AG09319 (cell line): ENCODE measurements around the gene SPRED2.

Source experiments
- DNase-seq: peaks from one replicate; pipeline ENCODE4 v3.0.0-alpha.2; 2010; ENCODE audit warnings: low read depth; ENCODE audit errors: extremely low read depth
- CTCF ChIP-seq: IDR thresholded peaks from 2 replicates; pipeline ENCODE4 v1.5.1; 2011; ENCODE audit warnings: low read depth, mild to moderate bottlenecking, inconsistent platforms, low read length, moderate library complexity

The SPRED2 gene

GRCh38 chr2:65379223-65379622 is 53.2 kb downstream of the SPRED2 start:
- no peak for TF ChIP-seq CTCF
- DNase-seq = no peak

DNA sequence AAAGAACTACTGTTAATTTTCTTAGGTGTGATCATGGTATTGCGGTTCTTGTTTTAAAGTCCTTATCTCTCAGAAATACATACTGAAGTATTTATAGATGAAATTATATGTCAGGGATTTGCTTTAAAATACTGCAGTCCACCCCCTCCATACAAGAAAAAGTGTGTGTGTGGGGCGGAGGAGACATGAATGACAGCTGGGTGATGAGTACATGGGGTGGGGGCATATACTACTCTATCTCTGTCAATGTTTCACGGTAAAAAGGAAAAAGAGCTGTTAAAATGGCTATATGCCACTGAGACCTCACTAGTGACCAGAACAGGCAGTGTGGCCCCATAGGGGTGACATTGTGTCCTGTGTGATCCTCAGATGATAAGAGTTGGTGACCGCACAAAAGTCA is 54.1 kb downstream of the SPRED2 start:
- DNase-seq = no peak
- TF ChIP-seq CTCF = no peak

DNA sequence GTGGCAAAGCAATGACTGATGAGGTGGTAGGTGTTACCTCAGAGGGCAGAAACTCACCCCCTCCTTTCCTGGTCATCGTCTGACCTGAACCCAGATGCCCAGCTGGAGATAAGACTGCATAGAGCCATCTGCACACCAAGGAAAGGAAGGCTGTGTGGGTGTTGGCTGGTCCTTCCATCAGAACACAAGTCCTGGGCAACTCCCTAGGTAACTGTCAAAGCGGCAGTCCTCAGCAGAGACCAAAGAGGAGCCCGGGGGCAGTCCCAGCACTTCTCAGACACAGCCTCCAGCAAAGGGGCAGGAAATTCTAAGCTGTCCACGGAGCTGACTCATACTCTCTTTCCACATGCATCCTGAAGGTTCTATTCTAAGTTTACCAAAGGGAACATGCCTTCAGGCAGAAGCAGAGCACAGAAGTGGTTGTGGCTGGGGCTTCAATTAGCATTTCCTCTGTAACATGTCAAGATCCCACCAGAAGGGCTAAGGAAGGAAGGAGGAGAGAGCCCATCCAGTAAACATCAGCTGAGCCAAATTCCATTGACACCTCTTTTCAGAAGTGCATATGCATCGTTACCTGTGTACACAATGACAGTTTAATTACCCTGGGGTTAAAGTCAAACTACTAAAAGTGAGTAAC is 54.7 kb downstream of the SPRED2 start:
- DNase-seq = peak; percentile 25

DNA sequence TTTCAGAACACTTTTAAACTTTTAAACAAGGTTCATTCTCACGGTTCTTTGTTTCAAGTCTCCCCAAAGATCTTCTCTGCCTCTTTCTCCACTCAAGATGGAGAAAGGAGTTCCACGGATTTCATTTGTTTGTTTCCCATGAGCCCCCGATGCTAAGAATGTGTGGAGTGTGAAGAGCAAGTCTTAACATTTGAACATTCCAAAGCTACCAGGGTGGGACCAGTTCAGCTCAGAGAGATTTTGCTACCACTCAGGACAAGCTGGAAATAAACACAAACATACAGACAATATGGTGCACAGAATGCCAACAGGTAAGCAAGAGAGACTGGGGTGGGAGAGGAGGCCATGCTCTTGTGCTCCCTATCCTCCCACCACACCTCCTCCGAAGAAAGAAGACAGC is 56.7 kb downstream of the SPRED2 start:
- no peak for DNase-seq
- no peak for TF ChIP-seq CTCF

More for the DNA sequence above, 54.7 kb downstream of the SPRED2 start:
- no peak for TF ChIP-seq CTCF

DNA sequence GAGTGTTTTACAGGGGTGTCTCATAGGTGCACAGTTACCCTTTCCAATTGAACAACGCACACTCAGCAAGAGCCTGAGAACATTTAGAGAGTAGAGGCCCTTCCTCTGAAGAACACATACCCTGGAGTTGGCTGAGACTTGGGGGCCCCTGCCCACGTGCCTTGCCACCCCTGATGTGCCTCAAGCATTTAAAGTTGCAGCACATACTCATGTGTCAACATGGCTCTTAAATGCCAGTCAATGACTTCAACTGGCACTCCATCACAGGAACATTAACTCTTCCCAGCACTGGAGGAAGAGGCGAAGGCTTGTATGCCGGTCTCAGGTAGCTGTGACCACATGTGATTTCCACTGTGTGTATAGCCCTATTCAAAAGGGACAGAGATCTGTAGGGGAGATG is 57.4 kb downstream of the SPRED2 start:
- no peak for TF ChIP-seq CTCF
- DNase-seq = no peak

DNA sequence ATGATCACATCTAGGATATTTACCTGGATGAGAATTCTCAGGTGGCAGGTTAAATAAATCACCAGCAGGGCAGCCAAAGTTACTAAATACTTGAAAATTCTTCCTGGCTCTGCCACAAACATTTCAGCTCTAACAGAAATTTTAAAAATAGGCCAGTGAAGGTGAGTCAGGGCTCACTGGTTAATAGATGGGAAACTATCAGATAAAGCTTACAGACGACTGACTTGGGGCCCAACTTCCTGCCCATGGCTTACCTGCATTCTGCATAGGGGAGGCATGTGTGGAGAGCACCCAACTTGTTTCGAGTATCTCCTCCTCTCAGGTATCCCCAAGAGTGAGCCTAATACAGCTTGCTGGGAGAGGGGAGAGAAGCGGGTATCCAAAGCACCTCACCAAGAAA is 57.8 kb downstream of the SPRED2 start:
- TF ChIP-seq CTCF = no peak
- no peak for DNase-seq

DNA sequence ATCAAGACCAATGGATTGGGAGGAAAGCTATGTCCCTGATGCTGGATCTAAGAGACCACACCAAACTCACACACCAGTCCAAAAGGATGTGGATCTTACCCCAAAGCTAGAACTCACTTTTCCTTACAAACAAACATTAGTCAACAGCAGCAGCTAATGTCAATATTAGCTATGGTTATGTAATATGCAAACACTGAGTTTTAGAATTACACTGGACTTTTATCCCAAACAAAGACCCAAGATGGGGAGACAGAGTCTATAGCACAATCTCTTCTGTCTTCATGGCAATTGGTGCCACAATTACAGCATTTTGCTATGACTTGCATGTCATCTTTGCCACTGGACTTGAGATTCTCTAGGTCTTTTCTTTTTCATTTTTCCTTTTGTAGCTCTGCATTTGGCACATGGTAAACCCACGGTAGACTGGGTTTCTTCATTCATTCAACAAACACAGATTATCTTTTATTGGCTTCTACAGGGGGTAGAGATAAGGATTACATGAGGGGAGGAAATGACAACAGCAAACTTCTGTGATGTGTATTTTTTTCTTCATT is 59.0 kb downstream of the SPRED2 start:
- no peak for DNase-seq
- TF ChIP-seq CTCF = no peak
